NCI-H748 treated with DMSO at 0.1 percent for 48 hours (cell line): ENCODE data around the gene RANGAP1.

ENCODE experiments used
- DNase-seq: peaks from one replicate; lab custom pipeline; 2025; lab: John Stamatoyannopoulos, UW

Gene RANGAP1

DNA sequence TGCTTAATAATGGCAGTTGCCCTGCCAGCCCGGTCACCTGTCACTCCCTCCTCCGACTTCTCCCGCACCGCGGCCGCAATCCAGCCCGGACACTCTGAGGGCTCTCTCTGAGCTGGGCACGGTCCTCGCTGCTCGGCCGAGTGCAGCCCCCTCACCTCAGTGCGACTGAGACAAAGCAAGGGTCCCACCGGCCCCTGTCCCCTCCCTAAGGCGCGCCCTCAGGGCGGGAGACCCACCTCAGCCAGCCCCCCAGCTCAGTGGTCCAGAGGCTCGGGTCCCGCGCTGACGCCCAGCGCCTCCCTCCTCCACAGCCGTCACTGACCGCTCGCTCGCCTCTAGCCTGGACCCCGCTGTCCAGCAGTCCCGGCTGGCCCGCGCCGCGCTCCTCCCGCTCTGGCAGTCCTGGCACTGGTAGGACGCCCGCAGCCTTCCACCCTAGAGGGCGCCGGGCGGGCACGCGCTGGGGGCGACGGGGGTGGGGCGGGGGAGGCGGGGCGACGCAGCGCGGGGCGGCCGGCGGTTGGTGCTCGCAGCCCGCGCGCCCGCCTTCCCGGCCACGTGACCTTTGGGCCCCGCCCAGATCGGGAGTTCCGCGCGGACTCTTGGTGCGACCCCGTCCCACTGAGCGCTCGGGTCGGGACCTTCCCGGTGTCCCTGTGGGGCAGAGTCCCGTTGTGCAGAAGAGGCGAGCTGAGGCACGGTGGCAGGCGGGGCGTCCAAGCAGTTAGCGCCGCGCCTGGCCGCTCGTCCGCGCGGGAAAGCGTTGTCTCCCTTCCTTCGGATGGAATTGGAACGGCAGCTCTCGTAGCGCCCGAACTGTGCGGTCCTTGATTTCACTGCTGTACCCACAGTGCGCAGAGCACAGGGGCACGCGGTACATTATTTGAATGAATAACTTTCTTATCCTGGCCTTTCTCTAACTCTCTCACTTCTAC, 88.7 kb downstream of the RANGAP1 start:
- DNase-seq: peak; percentile 56
